H9 (cell line): Measurements from ENCODE around the gene SCGB2A2. TPM values are rescaled to one million over a fixed set of nuclear protein-coding genes. Genes with fewer than 3 reads are reported as not detected.

Source experiments
- DNase-seq: peaks from one replicate; pipeline ENCODE4 v3.0.0-alpha.2; 2017
- H2AFZ ChIP-seq: one replicate; pipeline ENCODE4 v1.6.1; 2013; ENCODE audit warnings: mild to moderate bottlenecking, low read length, control low read depth, moderate library complexity
- H2AK5ac ChIP-seq: 2 replicates; pipeline ENCODE4 v1.6.1; 2013; ENCODE audit warnings: low read length, control low read depth, mixed read lengths; ENCODE audit not compliant: insufficient read length
- H2BK120ac ChIP-seq: one replicate; pipeline ENCODE4 v1.6.1; 2013; ENCODE audit warnings: low read depth, mild to moderate bottlenecking, low read length, control low read depth, inconsistent platforms; ENCODE audit not compliant: poor library complexity, severe bottlenecking
- H2BK12ac ChIP-seq: 2 replicates; pipeline ENCODE4 v1.6.1; 2013; ENCODE audit warnings: low read length, control low read depth, mixed read lengths, low read depth; ENCODE audit not compliant: insufficient read length
- H2BK15ac ChIP-seq: 2 replicates; pipeline ENCODE4 v1.6.1; 2013; ENCODE audit warnings: low read depth, low read length, control low read depth
- H2BK20ac ChIP-seq: one replicate; pipeline ENCODE4 v1.6.1; 2013; ENCODE audit warnings: low read depth, mild to moderate bottlenecking, low read length, control low read depth, inconsistent platforms; ENCODE audit not compliant: poor library complexity, severe bottlenecking
- H2BK5ac ChIP-seq: 2 replicates; pipeline ENCODE4 v1.6.1; 2013; ENCODE audit warnings: low read length, control low read depth, mixed read lengths; ENCODE audit not compliant: insufficient read length
- H3K14ac ChIP-seq: 2 replicates; pipeline ENCODE4 v1.6.1; 2013; ENCODE audit warnings: low read length, control low read depth; ENCODE audit not compliant: insufficient read depth
- H3K18ac ChIP-seq: 2 replicates; pipeline ENCODE4 v1.6.1; 2013; ENCODE audit warnings: low read depth, mild to moderate bottlenecking, mixed read lengths, low read length, control low read depth; ENCODE audit not compliant: insufficient read length
- H3K23ac ChIP-seq: 2 replicates; pipeline ENCODE4 v1.6.1; 2013; ENCODE audit warnings: low read length, control low read depth, mixed read lengths, low read depth; ENCODE audit not compliant: insufficient read length
- H3K23me2 ChIP-seq: 2 replicates; pipeline ENCODE4 v1.6.1; 2013; ENCODE audit warnings: low read depth, mild to moderate bottlenecking, mixed read lengths, low read length, control low read depth; ENCODE audit not compliant: insufficient read length, poor library complexity, severe bottlenecking
- H3K27ac ChIP-seq: 2 replicates; pipeline ENCODE4 v1.5.1; 2013; ENCODE audit warnings: low read length, control low read depth, mixed read lengths, low read depth; ENCODE audit not compliant: insufficient read length
- H3K27me3 ChIP-seq: 2 replicates; pipeline ENCODE4 v1.6.1; 2013; ENCODE audit warnings: low read length, control low read depth, inconsistent platforms; ENCODE audit not compliant: insufficient read depth
- H3K4ac ChIP-seq: 2 replicates; pipeline ENCODE4 v1.6.1; 2013; ENCODE audit warnings: low read depth, mild to moderate bottlenecking, control low read depth, inconsistent platforms, low read length, moderate library complexity
- H3K4me1 ChIP-seq: 2 replicates; pipeline ENCODE4 v1.6.1; 2013; ENCODE audit warnings: low read length, control low read depth, inconsistent platforms; ENCODE audit not compliant: insufficient read depth
- H3K4me2 ChIP-seq: 2 replicates; pipeline ENCODE4 v1.6.1; 2013; ENCODE audit warnings: low read length, control low read depth, mixed read lengths; ENCODE audit not compliant: insufficient read length, insufficient read depth
- H3K56ac ChIP-seq: 2 replicates; pipeline ENCODE4 v1.6.1; 2013; ENCODE audit warnings: low read depth, mild to moderate bottlenecking, mixed read lengths, low read length, control low read depth; ENCODE audit not compliant: insufficient read length
- H3K79me1 ChIP-seq: 2 replicates; pipeline ENCODE4 v1.6.1; 2013; ENCODE audit warnings: low read depth, mild to moderate bottlenecking, moderate library complexity, low read length, control low read depth, inconsistent platforms; ENCODE audit not compliant: insufficient read depth, poor library complexity, severe bottlenecking
- H3K79me2 ChIP-seq: 2 replicates; pipeline ENCODE4 v1.6.1; 2013; ENCODE audit warnings: low read length, control low read depth, inconsistent platforms; ENCODE audit not compliant: insufficient read depth
- H3K9ac ChIP-seq: 2 replicates; pipeline ENCODE4 v1.6.1; 2013; ENCODE audit warnings: low read length, control low read depth, mixed read lengths; ENCODE audit not compliant: insufficient read length; ENCODE audit errors: extremely low read depth
- H3K9me3 ChIP-seq: one replicate; pipeline ENCODE4 v1.6.1; 2013; ENCODE audit warnings: low read depth, low read length, inconsistent platforms; ENCODE audit not compliant: control insufficient read depth
- H3T11ph ChIP-seq: one replicate; pipeline ENCODE4 v1.6.1; 2013; ENCODE audit warnings: mild to moderate bottlenecking, low read length, control low read depth, inconsistent platforms
- H4K20me1 ChIP-seq: one replicate; pipeline ENCODE4 v1.6.1; 2013; ENCODE audit not compliant: control insufficient read depth, insufficient read length, insufficient read depth
- H4K5ac ChIP-seq: 2 replicates; pipeline ENCODE4 v1.6.1; 2013; ENCODE audit warnings: low read depth, mild to moderate bottlenecking, mixed read lengths, low read length, control low read depth; ENCODE audit not compliant: insufficient read length
- H4K8ac ChIP-seq: replicated peaks from 2 replicates; pipeline ENCODE4 v1.6.1; 2013; ENCODE audit warnings: low read length, control low read depth, mixed read lengths, low read depth; ENCODE audit not compliant: insufficient read length
- H4K91ac ChIP-seq: 2 replicates; pipeline ENCODE4 v1.6.1; 2013; ENCODE audit warnings: low read depth, mild to moderate bottlenecking, moderate library complexity, mixed read lengths, low read length, control low read depth; ENCODE audit not compliant: insufficient read length
- H3K27ac Mint-ChIP-seq, 3 experiments: 2 replicates in 2 of 3; 3 replicates in 1 of 3; pipeline ENCODE4 v1.8.0; 2020 to 2021; ENCODE audit warnings: mixed read lengths in 3 of 3, mild to moderate bottlenecking in 1 of 3, moderate library complexity in 1 of 3
- H3K27me3 Mint-ChIP-seq: 2 replicates; pipeline ENCODE4 v1.8.0; 2021; ENCODE audit warnings: low read depth, mild to moderate bottlenecking, moderate library complexity, mixed read lengths
- H3K36me3 Mint-ChIP-seq, 3 experiments: 2 replicates in 2 of 3; 3 replicates in 1 of 3; pipeline ENCODE4 v1.8.0; 2020 to 2021; ENCODE audit warnings: low read depth in 3 of 3, mixed read lengths in 3 of 3; ENCODE audit not compliant: insufficient read depth in 1 of 3
- H3K4me1 Mint-ChIP-seq, 2 experiments: 2 replicates each; pipeline ENCODE4 v1.8.0; 2020; ENCODE audit warnings: mixed read lengths in 2 of 2
- H3K4me3 Mint-ChIP-seq, 2 experiments: 2 replicates in 1 of 2; 3 replicates in 1 of 2; pipeline ENCODE4 v1.8.0; 2020 to 2021; ENCODE audit warnings: mild to moderate bottlenecking in 2 of 2, mixed read lengths in 2 of 2, moderate library complexity in 1 of 2
- H3K9me3 Mint-ChIP-seq, 2 experiments: 2 replicates in 1 of 2; 3 replicates in 1 of 2; pipeline ENCODE4 v1.8.0; 2020; ENCODE audit warnings: mild to moderate bottlenecking in 2 of 2, mixed read lengths in 2 of 2, moderate library complexity in 1 of 2
- total RNA-seq: library from RNA; stranded (reverse); gene quantifications from 2 replicates; pipeline ENCODE4 v1.2.1, GENCODE V29; 2021
- TF ChIP-seq, protein P1 (sequence below): fragments of 200-600 bp; sonication (generic); conservative IDR thresholded peaks from 3 replicates; pipeline ENCODE4 v1.8.0; 2021; ENCODE audit warnings: antibody characterized with exemption, mild to moderate bottlenecking

Gene SCGB2A2
- total RNA-seq, 1 experiment from 2014 or later = not detected

DNA sequence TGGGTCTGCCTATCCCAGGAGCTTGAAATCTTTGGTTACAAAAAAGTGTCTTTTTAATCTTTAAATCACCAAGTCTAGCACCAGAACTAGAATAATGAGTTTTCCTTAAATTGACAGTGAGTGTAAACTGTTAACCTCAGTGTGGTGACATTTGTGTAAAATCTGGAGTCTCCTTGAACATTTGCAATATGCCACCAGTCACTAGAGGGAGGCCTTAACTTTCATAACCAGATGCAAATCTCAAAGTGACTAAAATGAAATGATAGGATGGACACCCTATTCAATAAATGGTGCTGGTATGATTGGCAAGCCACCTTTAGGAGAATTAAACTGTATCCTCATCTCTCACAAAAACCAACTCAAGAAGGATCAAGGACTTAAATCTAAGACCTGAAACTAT, 36.2 kb upstream of the SCGB2A2 start:
- Histone ChIP-seq H2AFZ (no peak overlapping the region), H3K14ac (no peak overlapping the region), H2BK12ac (no peak overlapping the region), H3K9me3 (no peaks in the 10 kb centered on the region), H2BK5ac (no peak overlapping the region), H3K79me1 (no peaks in the 10 kb centered on the region), H2BK20ac (no peak overlapping the region), H3K23me2 (no peaks in the 10 kb centered on the region), H3K4me1 (no peaks in the 10 kb centered on the region), H2BK120ac (no peak overlapping the region), H3K4me2 (no peak overlapping the region), H4K20me1 (no peaks in the 10 kb centered on the region), H3K18ac (no peak overlapping the region), H4K5ac (no peak overlapping the region), H3K56ac (no peak overlapping the region), H3K27ac (no peak overlapping the region), H3K23ac (no peak overlapping the region), H2AK5ac (no peak overlapping the region), H3K9ac (no peak overlapping the region), H4K91ac (no peak overlapping the region), H3K27me3 (no peaks in the 10 kb centered on the region), H3K4ac (no peak overlapping the region), H3T11ph (no peak overlapping the region), H4K8ac (no peak overlapping the region), H3K79me2 (no peaks in the 10 kb centered on the region), H2BK15ac (no peak overlapping the region)
- no peak for DNase-seq
- Mint-ChIP-seq H3K27me3 (peaks cover 36% of the 10 kb centered on the region), H3K27ac (no peak overlapping the region), H3K4me3 (no peak overlapping the region), H3K4me1 (no peaks in the 10 kb centered on the region), H3K9me3 (no peaks in the 10 kb centered on the region; a peak in 2 of 5 replicates), H3K36me3 (no peaks in the 10 kb centered on the region)
- TF ChIP-seq, protein P1, sequence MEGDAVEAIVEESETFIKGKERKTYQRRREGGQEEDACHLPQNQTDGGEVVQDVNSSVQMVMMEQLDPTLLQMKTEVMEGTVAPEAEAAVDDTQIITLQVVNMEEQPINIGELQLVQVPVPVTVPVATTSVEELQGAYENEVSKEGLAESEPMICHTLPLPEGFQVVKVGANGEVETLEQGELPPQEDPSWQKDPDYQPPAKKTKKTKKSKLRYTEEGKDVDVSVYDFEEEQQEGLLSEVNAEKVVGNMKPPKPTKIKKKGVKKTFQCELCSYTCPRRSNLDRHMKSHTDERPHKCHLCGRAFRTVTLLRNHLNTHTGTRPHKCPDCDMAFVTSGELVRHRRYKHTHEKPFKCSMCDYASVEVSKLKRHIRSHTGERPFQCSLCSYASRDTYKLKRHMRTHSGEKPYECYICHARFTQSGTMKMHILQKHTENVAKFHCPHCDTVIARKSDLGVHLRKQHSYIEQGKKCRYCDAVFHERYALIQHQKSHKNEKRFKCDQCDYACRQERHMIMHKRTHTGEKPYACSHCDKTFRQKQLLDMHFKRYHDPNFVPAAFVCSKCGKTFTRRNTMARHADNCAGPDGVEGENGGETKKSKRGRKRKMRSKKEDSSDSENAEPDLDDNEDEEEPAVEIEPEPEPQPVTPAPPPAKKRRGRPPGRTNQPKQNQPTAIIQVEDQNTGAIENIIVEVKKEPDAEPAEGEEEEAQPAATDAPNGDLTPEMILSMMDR = no peak
